Measurements from ENCODE around the gene PRRC2B.

DNA sequence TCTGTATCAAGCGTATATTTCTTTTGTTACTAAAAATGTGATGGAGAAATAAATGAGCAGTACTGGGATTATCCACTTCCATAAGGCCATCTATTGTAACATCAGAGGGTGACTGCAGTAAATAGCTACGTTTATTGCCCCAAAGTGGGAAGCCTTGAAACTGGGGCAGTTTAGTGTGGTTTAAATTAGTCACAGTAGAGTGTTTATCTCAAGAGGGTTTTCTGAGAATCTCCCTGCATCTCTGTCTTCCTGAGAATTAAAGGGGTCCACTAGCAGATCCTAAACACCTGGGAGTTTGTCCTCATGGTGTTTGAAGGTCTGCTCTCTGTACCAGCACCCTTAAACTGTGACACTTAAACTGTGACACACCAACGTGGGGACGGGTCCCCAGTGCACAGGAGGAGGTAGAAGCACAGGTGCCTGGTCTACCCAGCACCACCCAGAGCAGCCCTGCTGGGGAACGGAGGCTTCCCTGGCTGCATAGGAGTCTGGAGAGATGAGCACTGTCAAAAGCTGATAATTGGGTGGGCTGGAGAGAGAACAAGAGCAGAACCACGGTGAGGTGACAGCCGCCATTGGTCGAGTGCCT is 25.2 kb downstream of the PRRC2B start:
- no peak for TF ChIP-seq HOMEZ (CRISPR knock-in tag; IDR thresholded peaks at IDR 0.05; ENCODE audit: low read depth)
- TF ChIP-seq RBM39 (IDR thresholded peaks at IDR 0.05; ENCODE audit: low read depth, low read length, poor library complexity, severe bottlenecking) = no peak
- no peak for TF ChIP-seq CEBPZ (IDR thresholded peaks at IDR 0.05; ENCODE audit: low read length)
- TF ChIP-seq POLR2AphosphoS5 (IDR thresholded peaks at IDR 0.05; ENCODE audit: low read depth, low read length) = no peak
- no peak for TF ChIP-seq TFAP4 (IDR thresholded peaks at IDR 0.05; ENCODE audit: borderline replicate concordance, low read depth)
- TF ChIP-seq, protein P1, sequence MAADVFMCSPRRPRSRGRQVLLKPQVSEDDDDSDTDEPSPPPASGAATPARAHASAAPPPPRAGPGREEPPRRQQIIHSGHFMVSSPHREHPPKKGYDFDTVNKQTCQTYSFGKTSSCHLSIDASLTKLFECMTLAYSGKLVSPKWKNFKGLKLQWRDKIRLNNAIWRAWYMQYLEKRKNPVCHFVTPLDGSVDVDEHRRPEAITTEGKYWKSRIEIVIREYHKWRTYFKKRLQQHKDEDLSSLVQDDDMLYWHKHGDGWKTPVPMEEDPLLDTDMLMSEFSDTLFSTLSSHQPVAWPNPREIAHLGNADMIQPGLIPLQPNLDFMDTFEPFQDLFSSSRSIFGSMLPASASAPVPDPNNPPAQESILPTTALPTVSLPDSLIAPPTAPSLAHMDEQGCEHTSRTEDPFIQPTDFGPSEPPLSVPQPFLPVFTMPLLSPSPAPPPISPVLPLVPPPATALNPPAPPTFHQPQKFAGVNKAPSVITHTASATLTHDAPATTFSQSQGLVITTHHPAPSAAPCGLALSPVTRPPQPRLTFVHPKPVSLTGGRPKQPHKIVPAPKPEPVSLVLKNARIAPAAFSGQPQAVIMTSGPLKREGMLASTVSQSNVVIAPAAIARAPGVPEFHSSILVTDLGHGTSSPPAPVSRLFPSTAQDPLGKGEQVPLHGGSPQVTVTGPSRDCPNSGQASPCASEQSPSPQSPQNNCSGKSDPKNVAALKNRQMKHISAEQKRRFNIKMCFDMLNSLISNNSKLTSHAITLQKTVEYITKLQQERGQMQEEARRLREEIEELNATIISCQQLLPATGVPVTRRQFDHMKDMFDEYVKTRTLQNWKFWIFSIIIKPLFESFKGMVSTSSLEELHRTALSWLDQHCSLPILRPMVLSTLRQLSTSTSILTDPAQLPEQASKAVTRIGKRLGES (CRISPR knock-in tag; IDR thresholded peaks at IDR 0.05; ENCODE audit: borderline replicate concordance) = no peak
